ENCODE data around the gene DYSF.
"Not testable (repeated sequence)": the region's sequence is repeated elsewhere in the genome, so short reads cannot be mapped to it uniquely, and the experiment has no call there.

DNA sequence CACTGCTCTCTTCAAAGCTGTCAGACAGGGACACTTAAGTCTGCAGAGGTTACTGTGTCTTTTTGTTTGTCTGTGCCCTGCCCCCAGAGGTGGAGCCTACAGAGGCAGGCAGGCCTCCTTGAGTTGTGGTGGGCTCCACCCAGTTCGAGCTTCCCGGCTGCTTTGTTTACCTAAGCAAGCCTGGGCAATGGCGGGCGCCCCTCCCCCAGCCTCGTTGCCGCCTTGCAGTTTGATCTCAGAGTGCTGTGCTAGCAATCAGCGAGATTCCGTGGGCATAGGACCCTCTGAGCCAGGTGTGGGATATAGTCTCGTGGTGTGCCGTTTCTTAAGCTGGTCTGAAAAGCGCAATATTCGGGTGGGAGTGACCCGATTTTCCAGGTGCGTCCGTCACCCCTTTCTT is 36.5 kb upstream of the DYSF start:
- TF ChIP-seq, protein P1, sequence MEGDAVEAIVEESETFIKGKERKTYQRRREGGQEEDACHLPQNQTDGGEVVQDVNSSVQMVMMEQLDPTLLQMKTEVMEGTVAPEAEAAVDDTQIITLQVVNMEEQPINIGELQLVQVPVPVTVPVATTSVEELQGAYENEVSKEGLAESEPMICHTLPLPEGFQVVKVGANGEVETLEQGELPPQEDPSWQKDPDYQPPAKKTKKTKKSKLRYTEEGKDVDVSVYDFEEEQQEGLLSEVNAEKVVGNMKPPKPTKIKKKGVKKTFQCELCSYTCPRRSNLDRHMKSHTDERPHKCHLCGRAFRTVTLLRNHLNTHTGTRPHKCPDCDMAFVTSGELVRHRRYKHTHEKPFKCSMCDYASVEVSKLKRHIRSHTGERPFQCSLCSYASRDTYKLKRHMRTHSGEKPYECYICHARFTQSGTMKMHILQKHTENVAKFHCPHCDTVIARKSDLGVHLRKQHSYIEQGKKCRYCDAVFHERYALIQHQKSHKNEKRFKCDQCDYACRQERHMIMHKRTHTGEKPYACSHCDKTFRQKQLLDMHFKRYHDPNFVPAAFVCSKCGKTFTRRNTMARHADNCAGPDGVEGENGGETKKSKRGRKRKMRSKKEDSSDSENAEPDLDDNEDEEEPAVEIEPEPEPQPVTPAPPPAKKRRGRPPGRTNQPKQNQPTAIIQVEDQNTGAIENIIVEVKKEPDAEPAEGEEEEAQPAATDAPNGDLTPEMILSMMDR (conservative IDR thresholded peaks at IDR 0.05; ENCODE audit: low read depth, low read length) = not testable (repeated sequence)
- not testable (repeated sequence) for TF ChIP-seq EZH2 (IDR thresholded peaks at IDR 0.05; ENCODE audit: borderline replicate concordance, low read depth, low read length, poor library complexity, severe bottlenecking)
